ENCODE results near the gene TNFSF4.

DNA sequence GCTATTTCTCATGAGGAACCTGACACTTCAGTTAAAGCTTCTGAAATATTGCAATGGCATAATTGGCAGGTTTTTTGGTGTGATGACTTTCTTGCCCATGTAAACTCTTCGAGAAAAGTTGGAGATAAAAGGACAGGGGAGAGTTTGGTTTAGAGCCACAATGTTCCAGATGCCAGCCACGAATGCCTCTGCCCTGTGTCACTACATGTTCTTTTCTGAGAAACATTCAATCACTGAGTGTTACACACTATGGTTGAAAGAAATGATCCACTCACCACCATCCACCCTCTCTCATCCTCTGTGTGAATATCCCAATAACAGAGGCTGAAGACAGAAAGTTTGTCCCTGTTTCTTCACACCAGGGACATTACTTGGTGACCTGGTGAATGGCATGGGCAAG is 66.4 kb downstream of the TNFSF4 start:
- TF ChIP-seq GATA2 (IDR thresholded peaks at IDR 0.05; ENCODE audit: low read depth, low read length) = no peak
- TF ChIP-seq GATA3 (IDR thresholded peaks at IDR 0.05; ENCODE audit: low read depth, low read length) = no peak

Measured in SH-SY5Y (cell line).